ENCODE data around the gene CCDC197. TPM values are rescaled to one million over a fixed set of nuclear protein-coding genes. Genes with fewer than 3 reads are reported as not detected.

Gene CCDC197
- total and polyA plus RNA-seq, 4 donors, result not detected

GRCh38 chr14:94038510-94038909 is 41.4 kb downstream of the CCDC197 start:
- TF ChIP-seq HNF4A (conservative IDR thresholded peaks at IDR 0.05) (no peak), TAF1 (conservative IDR thresholded peaks at IDR 0.05) (no peak), FOXA1 (IDR thresholded peaks at IDR 0.05) (no peak), RAD21 (IDR thresholded peaks at IDR 0.05) (no peak), NR2F2 (IDR thresholded peaks at IDR 0.05) (no peak), HNF4G (IDR thresholded peaks at IDR 0.05) (no peak), CTCF (IDR thresholded peaks at IDR 0.05; ENCODE audit: low read depth, low read length, missing input control) (no peak), EGR1 (IDR thresholded peaks at IDR 0.05; ENCODE audit: low read depth in 2 of 2) (no peak), YY1 (IDR thresholded peaks at IDR 0.05) (no peak), FOXA2 (IDR thresholded peaks at IDR 0.05) (no peak), GABPA (IDR thresholded peaks at IDR 0.05 in 1 of 2, conservative IDR thresholded peaks at IDR 0.05 in 1 of 2) (no peak), JUND (IDR thresholded peaks at IDR 0.05) (no peak)
- TF ChIP-seq, protein P1, sequence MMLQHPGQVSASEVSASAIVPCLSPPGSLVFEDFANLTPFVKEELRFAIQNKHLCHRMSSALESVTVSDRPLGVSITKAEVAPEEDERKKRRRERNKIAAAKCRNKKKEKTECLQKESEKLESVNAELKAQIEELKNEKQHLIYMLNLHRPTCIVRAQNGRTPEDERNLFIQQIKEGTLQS (IDR thresholded peaks at IDR 0.05), result no peak
- Histone ChIP-seq H3K9me3 (ENCODE audit: control insufficient read depth in 4 of 4, low read length in 3 of 4) (no peaks in the 10 kb centered on the region), H3K9ac (ENCODE audit: low read depth in 1 of 2, low read length in 2 of 2) (no peak overlapping the region), H3K4me1 (ENCODE audit: control insufficient read depth in 4 of 4, insufficient read depth in 4 of 4, low read length in 3 of 4) (peaks cover 2 to 12% (median 9%) of the 10 kb centered on the region in 4 donors), H3K27me3 (ENCODE audit: control insufficient read depth in 4 of 4, insufficient read depth in 4 of 4, low read length in 3 of 4) (no peaks in the 10 kb centered on the region), H3K27ac (ENCODE audit: low read depth in 1 of 2, low read length in 2 of 2) (no peak overlapping the region), H3K36me3 (ENCODE audit: control insufficient read depth in 4 of 4, insufficient read depth in 3 of 4, low read depth in 1 of 4, low read length in 3 of 4) (no peaks in the 10 kb centered on the region), H3K4me3 (ENCODE audit: low read depth in 1 of 3, low read length in 3 of 3) (no peak overlapping the region)
- 90% methylated on average over 7 of the region's 7 CpGs for WGBS
- no peak for DNase-seq (ENCODE audit: low spot score)

GRCh38 chr14:94038921-94039629 is 42.0 kb downstream of the CCDC197 start:
- H3K36me3 ChIP-seq (ENCODE audit: control insufficient read depth in 4 of 4, insufficient read depth in 3 of 4, low read depth in 1 of 4, low read length in 3 of 4), result peaks cover 0 to 2% (median 0%) of the 10 kb centered on the region in 4 donors
- H3K4me1 ChIP-seq (ENCODE audit: control insufficient read depth in 4 of 4, insufficient read depth in 4 of 4, low read length in 3 of 4), result peaks cover 2 to 12% (median 9%) of the 10 kb centered on the region in 4 donors
- no peak for DNase-seq (ENCODE audit: low spot score)
- no peak overlapping the region for H3K27ac ChIP-seq (ENCODE audit: low read depth in 1 of 2, low read length in 2 of 2)
- no peak overlapping the region for H3K9ac ChIP-seq (ENCODE audit: low read depth in 1 of 2, low read length in 2 of 2)
- H3K9me3 ChIP-seq (ENCODE audit: control insufficient read depth in 4 of 4, low read length in 3 of 4), result no peaks in the 10 kb centered on the region
- 87% methylated on average over 11 of the region's 11 CpGs for WGBS
- no peaks in the 10 kb centered on the region for H3K27me3 ChIP-seq (ENCODE audit: control insufficient read depth in 4 of 4, insufficient read depth in 4 of 4, low read length in 3 of 4)
- TF ChIP-seq FOXA2 (IDR thresholded peaks at IDR 0.05) (no peak), SP1 (IDR thresholded peaks at IDR 0.05) (no peak), REST (IDR thresholded peaks at IDR 0.05) (no peak), NR2F2 (IDR thresholded peaks at IDR 0.05) (no peak), CTCF (IDR thresholded peaks at IDR 0.05; ENCODE audit: low read depth, low read length, missing input control) (no peak), JUND (IDR thresholded peaks at IDR 0.05) (no peak), HNF4A (conservative IDR thresholded peaks at IDR 0.05) (no peak), ZBTB33 (IDR thresholded peaks at IDR 0.05) (no peak), TAF1 (conservative IDR thresholded peaks at IDR 0.05) (no peak)
- TF ChIP-seq, protein P2, sequence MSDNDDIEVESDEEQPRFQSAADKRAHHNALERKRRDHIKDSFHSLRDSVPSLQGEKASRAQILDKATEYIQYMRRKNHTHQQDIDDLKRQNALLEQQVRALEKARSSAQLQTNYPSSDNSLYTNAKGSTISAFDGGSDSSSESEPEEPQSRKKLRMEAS (IDR thresholded peaks at IDR 0.05), result no peak
- TF ChIP-seq, protein P1 (IDR thresholded peaks at IDR 0.05), result no peak
- H3K4me3 ChIP-seq (ENCODE audit: low read depth in 1 of 3, low read length in 3 of 3), result no peak overlapping the region
